Left cardiac atrium (tissue), 4 donors: Measurements from ENCODE around the gene DDR1. TPM values are rescaled to one million over a fixed set of nuclear protein-coding genes. Genes with fewer than 3 reads are reported as not detected.
"Not testable (repeated sequence)": the region's sequence is repeated elsewhere in the genome, so short reads cannot be mapped to it uniquely, and the experiment has no call there.

Source experiments
- ATAC-seq, 2 donors: fragments of 200-7000 bp; cut with Tn5 transposase; one replicate each; pipeline ENCODE4 v1.9.1; 2020; ENCODE audit warnings: mild to moderate bottlenecking in 2 of 2, moderate library complexity in 2 of 2
- DNase-seq: peaks from one replicate; pipeline ENCODE4 v3.0.0-alpha.2; 2020
- intact Hi-C, 2 donors: fragments of 100-400 bp; cut with DNase I; formaldehyde crosslinking; loops; one replicate each; pipeline versions ENCODE4 v1.14.1 to v1.15.1; 2022 to 2023
- total RNA-seq, 2 donors: library from RNA; stranded (reverse); fragmentation: NEBNext Ultra II Directional; extraction: Animal tissue kit (Norgen Biotek cat#: 25700); gene quantifications; one replicate each; pipeline ENCODE4 v1.2.1, GENCODE V29; 2021
- donor health status: DM: no; HTN: yes; CAD: no.
- donor health status: DM: no; HTN: yes; CAD: no; lungs with severe emphysema.
- donor health status: DM: yes; HTN: yes; CAD: no.
- donor health status: Dilated cardiomyopathy.

DDR1 gene
- total RNA-seq, 2 donors from 2014 or later, result 58.4 to 60.2 TPM

DNA sequence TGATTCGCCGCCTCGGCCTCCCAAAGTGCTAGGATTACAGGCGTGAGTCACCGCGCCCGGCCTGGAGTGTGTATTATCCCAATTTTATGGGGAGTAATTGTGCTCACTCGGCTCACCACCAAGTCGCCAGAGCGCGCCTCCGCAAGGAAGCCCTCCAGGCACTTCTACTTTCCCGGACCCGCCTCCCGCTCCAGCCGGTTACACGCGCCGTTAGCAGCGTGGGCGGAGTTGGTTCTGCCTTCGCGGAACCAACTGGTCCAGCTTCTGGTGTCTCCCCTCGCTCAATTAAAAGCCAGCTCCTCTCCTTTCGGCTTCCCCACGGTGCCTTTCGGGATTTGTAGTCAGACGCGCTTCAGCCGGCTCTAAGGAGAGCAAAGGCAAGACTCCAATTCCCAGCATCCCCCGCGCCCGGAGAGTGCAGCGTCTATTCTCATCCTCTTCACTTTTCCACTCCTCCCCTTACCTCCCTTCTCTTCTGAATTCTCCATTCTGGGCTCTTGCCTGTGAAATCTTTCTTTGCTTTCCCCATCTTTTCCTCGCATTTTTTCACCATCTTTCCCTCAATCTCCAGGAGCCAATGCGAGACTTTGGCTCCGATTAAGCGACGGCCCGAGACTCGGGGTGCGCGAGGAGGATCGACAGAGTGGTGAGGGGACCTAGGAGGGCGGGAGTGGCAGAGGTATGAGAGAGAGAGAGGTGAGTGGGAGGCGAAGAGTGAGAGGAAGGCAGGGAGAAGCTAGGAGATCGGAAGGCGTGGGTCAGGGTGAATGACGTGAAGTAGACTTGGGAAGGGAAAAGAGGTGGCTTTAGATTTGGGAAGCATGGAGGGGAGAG lies 23.7 kb downstream of the DDR1 start, which contains the start of gene GTF2H4:
GTF2H4 (plus strand) TSS at position 450 of the 834 bp plus-strand sequence.
- intact Hi-C loops, result no loop called here
- DNase-seq (peak; percentile 97), ATAC-seq (peak; percentile 98 to 99)

DNA sequence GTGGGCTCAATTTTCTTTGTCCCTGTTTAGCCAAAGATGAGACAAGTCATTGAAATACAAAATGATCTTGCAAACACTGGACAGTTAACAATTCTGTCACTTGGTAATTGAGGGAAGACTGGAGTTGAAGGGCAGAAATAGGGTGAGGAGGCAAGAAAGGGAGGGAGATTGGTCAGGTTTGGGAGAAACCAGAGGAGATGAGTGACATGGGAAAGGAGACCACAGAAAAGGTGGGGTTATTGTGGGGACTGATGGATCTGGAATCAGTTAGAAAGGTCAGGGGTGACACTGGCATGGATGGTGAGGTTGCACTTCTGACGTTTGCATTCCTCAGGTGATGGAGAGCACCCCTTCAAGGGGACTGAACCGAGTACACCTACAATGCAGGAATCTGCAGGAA lies 24.4 kb downstream of the DDR1 start:
- ATAC-seq, result no peak

DNA sequence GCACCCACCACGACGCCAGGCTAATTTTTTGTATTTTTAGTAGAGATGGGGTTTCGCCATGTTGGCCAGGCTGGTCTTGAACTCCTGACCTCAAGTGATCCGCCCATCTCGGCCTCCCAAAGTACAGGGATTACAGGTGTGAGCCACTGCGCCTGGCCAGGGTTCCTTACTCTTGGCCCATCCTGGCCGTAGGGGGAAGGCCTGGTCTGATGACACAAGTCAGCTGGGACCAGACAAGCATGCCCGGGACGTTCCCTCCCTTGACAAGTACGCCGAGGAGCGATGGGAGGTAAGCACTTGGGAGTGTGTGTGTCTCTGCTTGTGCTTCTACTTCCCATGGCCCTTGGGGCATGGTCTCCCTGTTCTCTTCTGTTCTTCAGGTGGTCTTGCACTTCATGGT lies 26.2 kb downstream of the DDR1 start:
- DNase-seq, ATAC-seq, intact Hi-C loops: not testable (repeated sequence)

More for the DNA sequence above, 24.4 kb downstream of the DDR1 start:
- intact Hi-C loops, result no loop called here
- DNase-seq, result no peak

DNA sequence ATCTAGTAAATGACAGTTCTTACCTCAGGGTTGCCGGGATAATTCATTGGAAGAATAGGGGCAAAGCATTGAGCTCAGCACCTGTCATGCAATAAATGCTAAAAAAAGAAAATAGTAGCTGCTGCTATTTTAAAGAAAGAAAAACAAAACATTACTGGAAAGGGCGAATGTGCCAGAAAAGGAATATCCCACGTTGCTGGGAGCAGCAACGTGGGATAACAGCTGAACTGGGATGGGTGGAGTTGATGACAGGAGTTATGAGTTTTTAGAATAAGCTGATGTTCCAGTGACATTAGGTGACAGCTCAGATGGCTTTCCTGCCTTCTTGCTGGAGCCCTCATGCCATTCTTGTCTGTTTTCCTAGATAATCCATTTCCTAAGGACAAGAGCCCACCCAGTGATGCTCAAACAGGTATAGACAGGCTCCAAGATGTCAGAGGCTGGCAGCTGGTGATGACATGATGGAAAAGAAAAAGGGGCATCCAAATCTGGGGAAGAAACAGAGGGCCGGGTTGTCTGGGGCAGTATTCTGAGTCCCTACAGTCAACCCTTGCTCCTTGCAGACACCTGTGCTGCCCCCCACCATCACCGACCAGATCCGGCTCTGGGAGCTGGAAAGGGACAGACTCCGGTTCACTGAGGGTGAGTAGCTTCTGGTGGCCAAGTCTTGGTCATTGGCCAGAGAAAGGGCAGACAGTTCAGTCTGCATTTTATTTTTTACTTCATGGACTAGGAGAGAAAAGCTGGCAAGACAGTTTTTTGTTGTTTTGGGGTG lies 28.6 kb downstream of the DDR1 start:
- ATAC-seq (no peak), DNase-seq (no peak)
- intact Hi-C loops, result no loop called here

DNA sequence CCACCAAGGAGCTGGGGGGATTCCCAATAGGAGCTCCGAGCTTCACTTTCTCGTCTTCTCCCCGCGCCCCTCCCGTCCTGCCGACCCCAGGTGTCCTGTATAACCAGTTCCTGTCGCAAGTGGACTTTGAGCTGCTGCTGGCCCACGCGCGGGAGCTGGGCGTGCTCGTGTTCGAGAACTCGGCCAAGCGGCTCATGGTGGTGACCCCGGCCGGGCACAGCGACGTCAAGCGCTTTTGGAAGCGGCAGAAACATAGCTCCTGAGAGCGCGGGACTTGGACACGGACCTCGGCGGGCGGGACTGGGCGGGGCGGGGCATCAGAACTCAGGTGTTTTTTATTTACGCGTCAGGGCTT lies 29.4 kb downstream of the DDR1 start:
- no peak for DNase-seq
- intact Hi-C loops, result no loop called here
- ATAC-seq, result peak in 1 of 2 donors; percentile 51

DNA sequence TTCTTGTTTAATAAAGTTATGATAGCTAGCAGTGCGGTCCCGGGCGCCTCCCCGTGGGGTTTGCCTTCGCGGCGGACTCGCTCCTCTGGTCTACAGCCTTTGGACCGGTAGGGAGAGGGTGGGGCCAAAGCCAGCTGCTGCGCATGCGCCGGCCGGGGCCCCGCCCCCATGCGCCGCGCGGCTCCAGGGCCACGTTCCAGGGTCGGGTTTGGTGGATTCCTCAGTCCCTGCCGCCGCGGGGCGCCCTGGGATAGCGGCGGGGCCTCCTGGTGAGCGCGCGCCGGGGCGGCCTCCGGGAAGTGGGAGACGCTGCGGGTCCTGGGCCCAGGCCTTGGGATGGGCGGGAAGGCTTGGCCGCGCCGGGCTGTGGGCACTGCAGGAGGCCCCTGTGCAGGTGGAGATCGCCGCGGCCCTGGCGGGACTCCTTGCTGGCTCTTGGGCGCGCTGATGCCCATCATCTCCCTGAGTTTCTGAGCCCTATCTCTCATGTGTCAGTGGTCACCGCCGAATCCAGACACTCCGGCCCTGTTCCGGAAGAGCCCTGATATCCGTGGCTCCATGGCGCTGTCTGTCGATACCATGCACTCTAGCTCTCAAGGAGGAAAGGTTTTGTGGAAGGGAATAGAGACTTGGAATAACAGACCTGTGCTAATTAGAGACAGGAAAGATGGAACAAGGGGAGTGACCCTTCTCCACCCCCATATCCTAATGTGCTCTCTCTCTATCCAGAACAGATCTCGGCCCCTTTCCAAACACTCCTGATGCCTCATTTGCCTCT lies 29.9 kb downstream of the DDR1 start, which contains the start of gene VARS2:
VARS2 (plus strand) TSS at position 163 of the 778 bp plus-strand sequence; CDS start at position 762, 599 bp downstream.
- ATAC-seq, result peak; percentile 97
- peak; percentile 93 for DNase-seq
- intact Hi-C loops, result no loop called here

DNA sequence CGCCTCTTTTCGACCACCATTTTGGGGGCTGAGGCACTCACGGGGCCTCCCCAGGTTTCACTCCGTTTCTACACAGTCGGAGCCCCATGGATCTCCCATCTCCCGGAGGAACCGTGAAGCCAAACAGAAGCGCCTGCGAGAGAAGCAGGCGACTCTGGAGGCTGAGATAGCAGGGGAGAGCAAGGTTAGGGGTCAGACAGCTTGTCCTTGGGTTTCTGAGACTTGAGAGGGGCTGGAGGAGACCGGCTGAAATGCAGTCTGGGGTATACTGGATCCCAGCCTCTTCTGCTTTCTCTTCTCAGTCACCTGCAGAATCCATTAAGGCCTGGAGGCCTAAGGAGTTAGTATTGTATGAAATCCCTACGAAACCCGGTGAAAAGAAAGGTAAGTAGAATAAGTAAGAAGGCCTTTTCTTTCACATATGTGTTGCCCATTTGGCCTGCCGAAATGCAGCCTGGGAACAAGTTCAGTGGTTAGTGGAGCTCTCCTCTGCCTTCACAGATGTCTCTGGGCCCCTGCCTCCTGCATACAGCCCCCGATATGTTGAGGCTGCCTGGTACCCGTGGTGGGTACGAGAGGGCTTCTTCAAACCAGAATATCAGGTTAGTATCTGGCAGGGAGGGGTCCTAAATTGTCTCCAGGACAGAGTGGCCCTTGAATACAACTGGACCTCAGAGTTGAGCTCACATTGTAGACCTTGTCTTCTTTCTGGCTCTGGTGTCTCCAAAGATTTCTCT lies 30.7 kb downstream of the DDR1 start:
- intact Hi-C loops, result loop anchor here (1.0 to 5.0 kb wide), 2 partner anchors 142 to 154 kb away; no protein-coding TSS in a partner anchor

DNA sequence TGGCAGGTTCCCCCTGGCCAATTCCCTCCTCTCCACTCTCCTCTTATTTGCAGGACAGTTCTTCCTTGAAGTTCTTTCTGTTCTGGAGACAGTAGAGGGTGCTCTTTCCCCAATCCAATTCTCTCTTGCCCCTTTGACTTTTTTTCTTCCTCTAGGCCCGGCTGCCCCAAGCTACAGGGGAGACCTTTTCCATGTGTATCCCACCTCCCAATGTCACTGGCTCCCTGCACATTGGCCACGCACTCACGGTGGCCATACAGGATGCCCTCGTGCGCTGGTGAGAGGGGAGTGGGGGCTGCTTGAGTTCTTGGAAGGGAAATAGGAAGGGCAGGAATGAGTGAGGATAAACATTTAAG lies 31.2 kb downstream of the DDR1 start:
- DNase-seq (no peak), ATAC-seq (peak in 1 of 2 donors; percentile 48)

More for the DNA sequence above, 30.7 kb downstream of the DDR1 start:
- DNase-seq (no peak), ATAC-seq (peak in 1 of 2 donors; percentile 3)

DNA sequence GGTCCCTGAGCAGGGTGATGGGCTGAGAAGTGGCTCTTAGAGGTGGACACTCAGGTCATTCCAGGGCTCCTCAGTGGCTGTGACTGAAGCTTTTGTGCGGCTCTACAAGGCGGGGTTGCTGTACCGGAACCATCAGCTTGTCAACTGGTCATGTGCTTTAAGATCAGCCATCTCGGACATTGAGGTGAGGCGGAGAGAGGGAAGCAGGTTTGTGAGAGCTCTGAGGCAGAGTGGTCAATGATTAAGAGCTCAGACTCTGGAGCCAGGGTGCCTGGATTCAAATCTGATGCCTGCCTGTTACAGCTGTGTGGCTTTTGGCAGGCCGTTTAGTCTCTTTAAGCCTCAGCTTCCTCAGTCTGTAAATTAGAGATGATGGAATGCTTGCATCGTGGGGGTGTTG lies 32.7 kb downstream of the DDR1 start:
- intact Hi-C loops, result loop anchor here in 1 of 2 donors (5.0 kb wide), 1 partner anchor 140 kb away; no protein-coding TSS in a partner anchor
- DNase-seq, result no peak
- no peak for ATAC-seq

More for the DNA sequence above, 31.2 kb downstream of the DDR1 start:
- intact Hi-C loops, result loop anchor here (1.0 to 5.0 kb wide), 2 partner anchors 142 to 154 kb away; no protein-coding TSS in a partner anchor

DNA sequence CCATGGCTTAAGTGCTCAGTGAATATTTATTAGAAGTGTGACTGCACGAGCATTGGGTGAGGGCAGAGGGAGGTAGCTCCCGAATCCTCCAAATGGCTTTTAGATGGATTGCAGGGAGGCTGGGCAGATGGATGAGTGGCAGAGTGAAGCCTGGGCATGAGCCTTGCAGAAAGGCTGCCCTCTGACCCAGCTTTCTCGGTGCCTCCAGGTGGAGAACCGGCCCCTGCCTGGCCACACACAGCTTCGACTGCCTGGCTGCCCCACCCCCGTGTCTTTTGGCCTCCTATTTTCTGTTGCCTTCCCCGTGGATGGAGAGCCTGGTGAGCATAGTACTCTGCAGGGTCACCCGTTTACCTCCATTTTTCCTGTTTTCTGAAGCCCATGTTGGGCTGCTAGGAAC lies 33.2 kb downstream of the DDR1 start:
- DNase-seq (no peak), ATAC-seq (no peak)
- intact Hi-C loops, result loop anchor here in 1 of 2 donors (5.0 kb wide), 1 partner anchor 140 kb away; no protein-coding TSS in a partner anchor

DNA sequence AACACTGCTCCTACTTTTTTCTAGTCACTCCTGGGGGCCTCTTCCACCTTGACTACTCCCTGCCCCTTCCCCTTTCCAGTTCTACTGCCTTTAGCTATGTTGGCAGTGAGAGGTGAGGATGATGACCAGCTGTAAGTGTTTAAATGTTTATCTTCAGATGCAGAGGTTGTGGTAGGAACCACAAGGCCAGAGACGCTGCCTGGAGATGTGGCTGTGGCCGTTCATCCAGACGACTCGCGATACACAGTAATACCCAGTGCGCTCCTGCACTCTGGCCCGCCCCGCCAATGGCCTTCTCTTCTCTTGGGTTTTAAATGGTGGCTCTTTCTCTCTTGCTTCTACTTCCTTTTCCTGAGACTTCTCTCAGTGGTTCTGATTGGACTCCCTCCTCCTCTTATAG lies 34.4 kb downstream of the DDR1 start:
- ATAC-seq (no peak), DNase-seq (no peak)
- intact Hi-C loops, result loop anchor here in 1 of 2 donors (5.0 kb wide), 1 partner anchor 139 kb away; no protein-coding TSS in a partner anchor

DNA sequence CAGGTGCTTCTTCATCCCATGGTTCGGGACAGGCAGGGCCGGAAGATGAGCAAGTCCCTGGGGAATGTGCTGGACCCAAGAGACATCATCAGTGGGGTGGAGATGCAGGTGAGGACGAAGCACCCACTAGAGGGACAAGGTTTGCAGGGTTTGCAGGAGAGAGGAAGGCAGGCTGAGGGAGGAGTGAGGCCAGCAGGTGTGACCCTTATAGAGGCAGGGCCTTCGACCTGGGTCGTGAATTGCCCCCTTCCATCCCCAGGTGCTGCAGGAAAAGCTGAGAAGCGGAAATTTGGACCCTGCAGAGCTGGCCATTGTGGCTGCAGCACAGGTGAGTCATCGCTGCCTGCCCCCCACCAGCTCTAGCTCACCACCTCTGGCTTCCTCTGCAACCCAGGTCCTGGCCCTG lies 38.1 kb downstream of the DDR1 start:
- ATAC-seq, result no peak

DNA sequence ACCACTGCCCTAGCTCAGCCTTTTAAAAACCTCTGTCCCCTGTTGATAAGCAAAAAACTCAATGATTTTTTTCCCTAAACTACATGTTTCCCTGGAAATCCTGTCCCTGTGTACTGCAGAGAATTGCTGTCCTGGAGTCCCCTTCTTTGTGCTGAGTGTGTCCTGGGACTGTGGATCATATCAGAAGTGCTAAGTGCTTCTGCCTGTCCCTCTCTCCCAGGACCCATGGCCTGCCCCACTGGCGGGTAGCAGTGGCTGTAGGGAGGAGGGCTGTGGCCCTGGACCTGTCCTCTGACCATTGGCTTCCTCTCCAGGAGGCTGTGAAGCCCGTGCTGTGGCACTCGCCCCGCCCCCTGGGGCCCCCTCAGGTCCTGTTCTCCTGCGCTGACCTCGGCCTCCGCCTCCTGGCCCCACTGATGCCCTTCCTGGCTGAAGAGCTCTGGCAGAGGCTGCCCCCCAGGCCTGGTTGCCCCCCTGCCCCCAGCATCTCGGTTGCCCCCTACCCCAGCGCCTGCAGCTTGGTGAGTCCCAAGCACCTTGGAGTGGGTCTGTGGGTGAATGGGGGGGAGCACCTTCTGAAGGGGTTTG lies 39.8 kb downstream of the DDR1 start:
- intact Hi-C loops, DNase-seq, ATAC-seq: not testable (repeated sequence)

More for the DNA sequence above, 38.1 kb downstream of the DDR1 start:
- DNase-seq, result no peak
- intact Hi-C loops, result no loop called here

DNA sequence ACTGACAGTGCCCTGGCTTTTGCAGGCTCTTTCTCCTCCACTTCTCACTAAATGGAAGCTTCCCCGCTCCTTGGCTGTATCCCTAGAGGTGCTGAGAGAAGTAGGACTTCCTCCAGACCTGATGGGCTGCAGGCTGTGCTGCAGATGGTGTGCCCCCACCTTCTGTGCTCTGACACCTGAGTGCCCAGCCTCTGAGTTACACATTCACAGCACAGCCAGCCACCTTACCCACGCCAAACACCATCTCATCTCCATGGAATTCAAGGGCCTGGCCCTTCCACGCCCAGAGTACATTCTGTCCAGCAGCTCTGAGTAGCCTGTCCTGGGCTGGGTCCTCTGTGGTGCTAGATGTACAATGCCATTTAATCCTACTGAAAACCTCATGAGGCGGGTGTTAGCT lies 42.3 kb downstream of the DDR1 start:
- intact Hi-C loops, result no loop called here
- peak; percentile 36 for DNase-seq
- peak; percentile 61 to 94 for ATAC-seq

DNA sequence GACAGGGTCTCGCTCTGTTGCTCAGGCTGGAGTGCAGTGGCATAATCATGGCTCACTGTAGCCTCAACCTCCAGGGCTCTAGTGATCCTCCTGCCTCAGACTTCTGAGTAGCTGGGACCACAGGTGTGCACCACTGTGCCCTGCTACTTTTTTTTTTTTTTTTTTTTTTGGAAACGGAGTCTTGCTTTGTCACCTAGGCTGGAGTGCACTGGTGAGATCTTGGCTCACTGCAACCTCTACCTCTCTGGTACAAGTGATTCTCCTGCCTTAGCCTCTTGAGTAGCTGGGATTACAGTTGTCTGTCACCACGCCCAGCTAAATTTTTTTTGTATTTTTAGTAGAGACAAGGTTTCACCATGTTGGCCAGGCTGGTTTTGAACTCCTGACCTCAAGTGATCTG lies 42.8 kb downstream of the DDR1 start:
- intact Hi-C loops, DNase-seq, ATAC-seq: not testable (repeated sequence)

DNA sequence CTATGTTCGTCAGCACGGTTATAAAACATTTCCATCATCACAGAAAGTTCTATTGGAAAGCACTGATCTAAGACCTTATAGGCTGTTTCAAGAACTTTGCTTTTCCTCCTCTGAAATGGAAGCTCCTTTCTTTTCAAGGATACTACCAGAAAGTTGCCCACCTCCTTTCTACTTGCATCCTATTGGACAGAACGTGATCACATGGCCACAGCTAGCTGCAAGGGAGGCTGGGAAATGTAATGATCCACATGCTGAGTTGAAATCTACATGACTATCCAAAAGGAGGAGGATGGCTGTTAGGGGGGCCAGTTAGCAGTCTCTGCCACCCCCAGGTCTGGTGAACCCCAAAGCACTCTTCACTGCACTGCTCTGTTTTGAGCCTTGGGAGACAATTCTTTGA lies 44.4 kb downstream of the DDR1 start:
- ATAC-seq (no peak), DNase-seq (no peak)
- intact Hi-C loops, result no loop called here

DNA sequence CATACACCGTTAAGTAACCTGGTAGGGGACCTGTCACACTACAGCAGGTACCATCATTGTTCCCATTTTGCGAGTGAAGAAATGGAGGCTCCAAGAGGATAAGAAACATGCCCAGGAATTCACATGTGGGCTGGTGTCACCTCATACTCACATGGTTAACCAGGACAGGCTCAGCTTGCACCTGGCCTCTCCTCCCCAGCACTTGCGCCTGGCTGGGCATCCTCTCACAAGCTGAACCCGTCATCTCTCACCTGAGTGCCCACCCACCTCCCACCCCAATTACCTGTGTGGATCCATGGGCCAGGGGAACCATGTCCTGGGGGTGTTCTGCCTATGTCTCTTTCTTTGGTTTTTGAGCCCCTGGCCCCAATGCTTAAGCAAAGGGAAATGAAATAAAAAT lies 46.2 kb downstream of the DDR1 start:
- DNase-seq (no peak), ATAC-seq (no peak)
- intact Hi-C loops, result no loop called here

DNA sequence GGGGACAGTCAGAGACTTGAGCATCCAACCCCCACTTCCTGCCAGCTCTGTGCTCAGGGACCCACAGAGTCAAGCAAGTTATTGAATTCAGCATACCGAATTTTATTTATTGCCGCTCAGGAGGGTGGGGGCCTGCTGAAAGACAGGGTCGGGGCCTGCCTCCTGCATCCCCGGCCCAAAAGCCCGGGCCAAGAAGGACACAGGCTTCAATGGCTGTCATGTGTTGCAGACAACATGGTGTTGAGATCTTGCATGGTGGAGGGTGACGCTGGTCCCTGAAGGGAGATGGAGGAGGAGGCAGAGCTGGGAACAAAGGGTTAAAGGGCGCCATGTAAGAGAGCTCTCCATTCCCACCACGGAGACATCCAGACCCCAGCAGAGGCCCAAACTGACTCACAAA lies 47.0 kb downstream of the DDR1 start:
- ATAC-seq (no peak), DNase-seq (no peak)
- intact Hi-C loops, result no loop called here
